HG03521 (cell line): Measurements from ENCODE around the gene TMTC1.

Experiments used
- ATAC-seq: cut with Tn5 transposase; IDR thresholded peaks from one replicate; pipeline ENCODE4 v1.9.1; 2021; ENCODE audit warnings: mild to moderate bottlenecking, moderate library complexity; ENCODE audit not compliant: unreplicated experiment

TMTC1 gene

DNA sequence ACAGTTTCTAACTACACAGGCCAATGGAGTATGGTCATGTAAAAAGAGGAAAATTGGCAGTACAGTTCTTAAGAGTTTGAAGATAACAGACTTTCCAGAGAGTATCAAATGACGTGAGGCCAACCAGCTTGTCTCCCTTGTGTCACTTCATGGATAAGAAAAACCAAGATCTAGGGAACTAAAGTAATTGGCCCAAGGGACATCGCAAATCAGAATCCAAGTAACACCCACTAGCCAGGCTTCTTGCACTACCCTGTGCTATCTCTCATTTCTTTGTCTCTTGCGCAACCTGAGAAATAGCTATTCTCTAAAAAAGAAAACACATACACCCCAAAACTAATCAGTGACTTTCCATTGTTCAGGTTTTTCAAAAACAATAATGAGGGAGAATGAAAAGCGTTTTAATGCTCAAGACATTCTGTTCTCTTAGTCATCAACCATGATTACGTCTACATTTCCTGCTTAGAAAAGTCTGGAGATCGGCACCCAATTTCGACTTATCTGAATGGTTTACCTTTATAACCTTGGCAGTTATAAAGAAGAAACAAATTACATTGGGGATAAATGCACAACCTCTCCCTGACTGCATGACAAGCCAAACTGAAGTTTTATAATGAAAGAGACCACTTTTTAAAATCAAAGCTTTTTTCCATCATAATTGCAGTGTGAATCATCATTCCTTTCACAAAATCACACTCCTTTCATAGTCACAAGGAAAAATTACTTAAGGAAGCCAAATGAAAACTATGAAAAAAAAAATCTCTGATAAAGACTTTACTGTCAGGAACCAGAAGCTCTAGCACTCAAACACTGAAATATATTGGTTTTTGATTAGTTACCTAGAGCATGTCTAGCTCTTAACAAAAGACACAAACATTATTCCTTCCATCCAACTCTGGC is 42.1 kb downstream of the TMTC1 start:
- no peak for ATAC-seq

DNA sequence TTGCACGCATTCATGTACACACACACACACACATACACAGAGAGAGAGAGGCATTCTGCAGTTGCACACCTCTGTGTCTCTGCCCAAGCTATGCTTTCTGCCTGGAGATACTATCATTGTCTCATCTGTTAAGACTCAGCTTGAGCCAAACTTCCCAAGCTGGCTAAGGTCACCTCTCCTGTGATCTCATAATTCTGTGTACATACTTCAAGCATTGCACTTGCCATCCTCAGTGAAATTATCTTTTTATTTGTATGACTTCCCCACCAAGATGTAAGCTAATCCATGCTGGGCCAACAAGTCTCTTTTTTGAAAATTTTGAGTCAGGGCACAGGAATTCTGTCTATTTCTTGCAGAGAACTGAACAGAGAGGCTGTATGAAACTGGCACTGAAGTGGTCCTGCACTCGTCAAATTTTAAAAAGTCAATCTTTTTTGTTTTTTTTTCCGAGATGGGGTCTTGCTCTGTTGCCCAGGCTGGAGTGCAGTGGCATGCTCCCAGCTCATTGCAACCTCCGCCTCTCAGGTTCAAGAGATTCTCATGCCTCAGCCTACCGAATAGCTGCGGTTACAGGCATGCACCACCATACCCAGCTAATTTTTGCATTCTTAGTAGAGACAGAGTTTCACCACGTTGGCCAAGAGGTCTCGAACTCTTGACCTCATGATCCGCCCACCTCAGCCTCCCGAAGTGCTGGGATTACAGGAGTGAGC is 44.3 kb downstream of the TMTC1 start:
- ATAC-seq: no peak

DNA sequence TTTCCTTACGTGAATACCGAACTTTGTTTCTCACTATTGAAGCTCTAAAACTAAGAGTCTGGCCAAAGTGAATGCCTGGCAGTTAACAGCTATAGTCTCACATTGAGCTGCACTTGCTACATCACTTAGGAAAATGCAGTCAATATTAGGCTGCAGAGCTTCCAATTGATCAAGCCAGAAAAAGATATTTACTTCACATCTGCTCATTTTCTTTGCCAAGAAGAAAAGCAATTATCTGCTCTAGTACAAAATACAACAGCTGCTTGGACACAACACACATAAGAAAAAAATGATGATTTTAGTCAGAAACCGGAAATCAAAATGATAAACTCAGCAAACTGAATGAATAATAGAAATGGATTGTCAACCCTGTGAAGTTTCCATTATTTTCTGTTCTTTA is 45.4 kb downstream of the TMTC1 start:
- no peak for ATAC-seq

DNA sequence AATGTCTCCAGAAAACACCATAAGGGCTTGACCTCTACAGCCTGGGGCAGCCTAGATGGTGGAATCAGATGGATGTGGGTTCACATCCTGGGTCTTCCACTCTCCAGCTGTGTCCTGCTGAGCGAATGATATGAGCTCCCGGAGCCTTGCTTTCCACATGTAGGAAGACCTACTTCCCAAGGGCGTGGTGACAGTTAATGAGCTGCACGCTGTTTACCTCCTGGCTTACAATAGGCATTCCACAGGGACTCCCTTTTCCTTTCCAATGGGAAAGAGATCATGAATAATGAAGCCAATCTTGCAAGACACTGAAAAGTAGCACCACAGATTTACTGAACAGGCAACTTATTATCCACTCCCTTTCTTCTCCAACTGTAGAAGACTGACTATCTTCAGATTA is 46.1 kb downstream of the TMTC1 start:
- ATAC-seq: no peak

- ATAC-seq: no peak
Observed at GRCh38 chr12:29735604-29736003, 48.1 kb downstream of the TMTC1 start.

DNA sequence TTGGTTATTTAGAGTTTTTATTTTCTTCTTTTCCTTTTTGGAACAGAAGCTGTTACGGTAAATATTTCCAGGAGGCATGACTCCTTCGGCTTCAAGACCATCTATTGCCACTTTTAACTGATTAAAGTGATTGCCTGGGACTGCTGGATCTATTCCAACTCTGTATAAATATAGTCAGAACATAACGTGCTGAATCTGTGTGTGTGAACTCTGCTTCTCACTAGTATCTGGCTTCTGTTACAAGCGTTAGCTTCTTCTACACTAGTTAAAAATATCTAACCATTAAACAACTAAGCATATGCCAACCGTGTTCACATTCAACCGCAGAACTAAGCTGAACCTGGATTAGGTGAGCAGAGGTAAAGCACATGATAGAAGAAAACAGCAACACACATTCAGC is 49.0 kb downstream of the TMTC1 start:
- no peak for ATAC-seq

GRCh38 chr12:29734305-29734704 is 49.4 kb downstream of the TMTC1 start:
- no peak for ATAC-seq

DNA sequence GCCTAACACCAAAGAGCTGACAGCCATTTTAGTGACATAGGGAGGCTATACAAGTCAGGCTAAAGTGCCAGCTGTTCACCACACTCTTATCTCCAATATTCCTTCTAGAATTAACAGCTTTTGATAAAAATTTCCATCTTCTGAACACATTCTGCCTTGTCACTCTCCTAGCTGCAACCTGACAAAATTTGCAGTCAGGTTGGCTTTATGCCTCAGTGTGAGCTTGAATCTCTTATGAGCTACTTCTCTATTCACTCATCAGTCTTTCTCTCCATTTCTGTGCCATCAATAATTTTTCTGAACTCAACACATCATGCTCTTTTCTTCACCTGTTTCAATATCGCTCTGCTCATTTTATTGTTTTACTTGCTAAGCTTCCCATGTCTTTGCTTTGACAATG is 50.2 kb downstream of the TMTC1 start:
- ATAC-seq: no peak

GRCh38 chr12:29733060-29733459 is 50.7 kb downstream of the TMTC1 start:
- ATAC-seq: no peak

DNA sequence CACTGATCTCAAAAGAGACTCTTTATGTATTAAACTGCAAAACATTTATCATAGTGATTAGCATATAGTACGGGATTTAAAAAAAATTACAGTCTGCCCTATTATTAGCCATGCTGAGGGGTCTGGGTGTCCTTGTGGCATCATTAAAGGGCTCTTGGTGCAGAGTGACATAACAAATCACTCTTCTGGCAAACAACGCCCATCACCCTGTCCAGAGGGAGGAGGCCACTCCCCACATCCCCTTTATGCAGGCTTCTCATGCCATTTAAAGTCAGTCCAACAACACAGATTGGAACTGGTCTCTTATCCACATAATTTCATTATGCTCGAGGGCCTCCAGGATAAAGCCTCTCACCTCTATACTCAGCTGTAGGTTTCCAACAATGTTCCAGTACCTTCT is 51.1 kb downstream of the TMTC1 start:
- ATAC-seq: no peak

DNA sequence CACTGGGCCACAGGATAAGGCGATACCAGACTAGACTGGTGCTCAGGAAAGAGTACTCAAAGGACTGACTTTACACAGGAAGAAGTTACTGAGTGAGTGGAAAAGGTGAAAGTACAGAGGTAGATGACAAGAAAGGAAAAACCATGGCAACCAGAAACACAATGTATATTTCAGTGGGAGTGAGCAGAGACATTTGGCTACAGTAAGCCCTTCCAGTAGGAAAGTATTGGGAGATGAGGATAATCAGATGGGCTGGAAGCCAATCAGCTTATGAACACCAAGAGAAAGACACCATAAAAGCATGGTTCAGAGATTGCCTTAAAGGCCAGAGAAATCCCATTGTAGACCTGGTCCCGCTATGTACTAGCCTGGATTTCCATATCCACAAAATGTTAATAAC is 51.6 kb downstream of the TMTC1 start:
- no peak for ATAC-seq

DNA sequence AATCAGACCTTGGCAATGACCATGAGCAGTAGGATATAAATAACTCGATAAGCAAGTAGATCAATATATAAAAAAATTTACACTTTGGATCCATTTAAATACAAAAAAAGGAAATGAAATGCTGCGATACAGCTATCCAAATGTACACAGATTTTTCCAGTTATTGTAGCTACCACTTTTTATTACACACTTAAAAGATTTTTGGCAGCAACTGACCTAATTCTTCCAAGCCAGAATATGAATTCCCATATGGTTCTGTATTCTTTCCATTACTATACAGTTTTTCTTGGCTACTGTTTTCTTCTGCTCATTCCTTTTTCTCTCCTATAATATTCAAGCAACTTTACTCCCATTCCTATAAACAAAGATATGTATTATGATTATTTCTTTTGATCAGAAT is 52.2 kb downstream of the TMTC1 start:
- ATAC-seq: no peak

- ATAC-seq: no peak
Observed at GRCh38 chr12:29730481-29730880, 53.3 kb downstream of the TMTC1 start.

DNA sequence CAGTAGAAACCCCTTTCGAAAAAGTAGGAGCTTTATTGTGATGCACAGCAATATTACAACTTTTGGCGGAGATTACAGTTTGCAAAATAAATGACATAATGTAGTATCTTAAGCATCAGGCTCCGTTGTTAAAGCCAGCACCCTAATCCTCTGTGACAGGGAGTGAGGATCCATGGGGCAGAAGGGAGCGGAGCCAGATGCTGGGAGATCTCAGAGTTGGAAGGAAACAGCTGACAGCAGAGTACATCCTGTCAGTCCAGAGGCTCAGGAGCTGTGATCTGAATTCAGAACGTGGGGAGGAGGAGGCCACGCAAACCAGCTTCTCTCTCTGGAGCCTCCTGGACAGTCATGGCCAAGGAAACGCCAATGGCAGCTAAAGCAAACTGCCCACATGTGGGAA is 55.7 kb downstream of the TMTC1 start:
- no peak for ATAC-seq

GRCh38 chr12:29726741-29727348 is 56.9 kb downstream of the TMTC1 start:
- ATAC-seq: no peak

DNA sequence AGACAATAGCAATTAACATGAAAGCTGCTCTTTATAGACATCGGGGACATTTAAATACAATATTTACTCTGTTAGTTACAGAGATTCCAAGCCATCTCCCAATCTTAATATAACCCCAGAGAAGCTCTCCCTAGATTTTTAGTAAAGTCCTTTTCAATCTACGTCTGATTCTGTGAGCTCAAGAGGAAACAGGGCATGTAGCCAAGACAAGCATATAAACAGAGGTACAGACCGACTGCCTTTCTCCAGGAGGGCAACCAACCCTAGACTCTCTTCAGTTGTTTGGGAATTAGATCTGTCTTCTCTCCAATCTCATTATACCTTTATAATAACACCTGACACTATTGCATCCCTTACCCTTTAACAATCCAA is 57.4 kb downstream of the TMTC1 start:
- ATAC-seq: no peak

DNA sequence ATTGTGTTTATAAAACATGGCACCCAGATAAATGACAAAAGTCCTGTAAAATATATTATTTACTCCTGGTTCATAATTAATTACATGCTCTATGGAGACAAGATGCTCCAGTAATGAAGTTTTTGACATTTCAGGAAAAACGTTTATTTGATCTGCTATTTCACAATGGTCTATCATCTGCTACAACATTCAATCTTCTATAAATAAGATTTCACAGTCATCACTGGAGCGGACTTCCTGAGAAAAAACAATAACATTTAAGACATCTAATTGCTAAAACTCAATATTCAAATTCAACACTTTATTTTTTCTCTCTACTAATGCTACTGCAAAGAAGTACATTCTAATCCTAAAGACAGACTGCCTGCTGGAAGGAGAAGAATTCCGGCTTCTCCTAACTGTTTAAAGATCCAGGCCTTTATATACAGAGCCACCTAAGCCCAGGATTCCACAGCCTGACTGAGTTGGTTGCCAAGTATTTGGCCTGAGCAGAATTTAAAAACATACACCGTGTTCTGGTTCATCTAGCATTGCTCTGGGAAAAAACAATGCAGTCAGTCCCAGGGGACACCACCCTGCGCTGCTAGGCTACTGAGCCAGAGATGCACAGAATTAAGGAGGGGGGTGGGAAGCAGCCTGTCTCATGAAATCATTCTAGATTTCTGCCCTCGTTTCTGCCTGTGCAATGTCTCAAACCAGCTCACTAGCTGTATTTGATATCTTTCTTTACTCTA is 58.0 kb downstream of the TMTC1 start:
- no peak for ATAC-seq

- ATAC-seq: no peak
Observed at GRCh38 chr12:29722164-29722563, 61.6 kb downstream of the TMTC1 start.

- ATAC-seq: no peak
Observed at GRCh38 chr12:29719381-29719780, 64.4 kb downstream of the TMTC1 start.

GRCh38 chr12:29717540-29718100 is 66.1 kb downstream of the TMTC1 start:
- no peak for ATAC-seq

DNA sequence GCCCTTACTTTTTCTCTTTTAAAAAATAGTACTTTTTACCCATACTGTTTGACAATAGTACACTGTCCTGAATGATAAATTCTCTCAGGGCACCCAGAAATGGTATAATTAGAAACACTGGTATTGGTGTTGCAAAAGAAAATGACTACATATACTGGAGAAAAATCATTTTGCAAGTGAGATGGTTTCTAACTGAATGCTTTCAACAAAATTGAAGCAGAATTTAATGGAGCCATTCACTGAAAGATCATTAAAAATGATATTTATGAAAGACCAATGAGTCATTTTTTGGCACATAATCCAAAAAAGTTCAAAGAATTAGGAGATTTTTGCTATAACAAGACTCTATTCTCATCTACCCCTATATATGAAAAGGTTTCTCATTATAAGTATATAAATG is 68.8 kb downstream of the TMTC1 start:
- no peak for ATAC-seq
